A673 (cell line): Measurements from ENCODE around the gene FOXK1. TPM values are rescaled to one million over a fixed set of nuclear protein-coding genes. Genes with fewer than 3 reads are reported as not detected.

Experiments used
- BruUV-seq: library from RNA; stranded (reverse); fragments of 400-500 nt; replicated peaks from 2 replicates; lab custom pipeline; 2021; lab: Mats Ljungman, UMichigan
- CTCF ChIA-PET: fragments of 300-600 bp; sonication (Branson Sonifier 250); formaldehyde crosslinking; loops from one replicate; lab custom pipeline; 2022; ENCODE audit warnings: antibody characterized with exemption; lab: Charles Lee
- POLR2A ChIA-PET: fragments of 300-600 bp; sonication (Branson Sonifier 250); formaldehyde crosslinking; loops from one replicate; lab custom pipeline; 2022; ENCODE audit warnings: antibody characterized with exemption; ENCODE audit not compliant: low non-redundant PET; lab: Charles Lee
- DNase-seq: peaks from one replicate; pipeline ENCODE4 v3.0.0-alpha.2; 2015; ENCODE audit warnings: low spot score
- H3K27ac ChIP-seq: fragments of 200-600 bp; sonication (generic); 2 replicates; pipeline ENCODE4 v1.5.1; 2016; ENCODE audit warnings: mixed run types, low read depth, mild to moderate bottlenecking, mixed read lengths, antibody characterized with exemption, low read length; ENCODE audit not compliant: poor library complexity, severe bottlenecking
- H3K27me3 ChIP-seq: fragments of 200-600 bp; sonication (generic); replicated peaks from 2 replicates; pipeline ENCODE4 v1.6.1; 2017; ENCODE audit warnings: mixed run types, low read depth, mild to moderate bottlenecking, mixed read lengths, antibody characterized with exemption, low read length; ENCODE audit not compliant: insufficient read depth, poor library complexity
- H3K36me3 ChIP-seq: fragments of 200-600 bp; sonication (generic); 2 replicates; pipeline ENCODE4 v1.6.1; 2016; ENCODE audit warnings: mixed run types, mild to moderate bottlenecking, mixed read lengths, antibody characterized with exemption, low read length; ENCODE audit not compliant: insufficient read depth, poor library complexity, severe bottlenecking
- H3K4me1 ChIP-seq: fragments of 200-600 bp; sonication (generic); 2 replicates; pipeline ENCODE4 v1.6.1; 2017; ENCODE audit warnings: mixed run types, mild to moderate bottlenecking, mixed read lengths, antibody characterized with exemption, low read length; ENCODE audit not compliant: insufficient read depth, poor library complexity, severe bottlenecking
- H3K4me3 ChIP-seq: fragments of 200-600 bp; sonication (generic); 2 replicates; pipeline ENCODE4 v1.5.1; 2016; ENCODE audit warnings: low read depth, mixed run types, mild to moderate bottlenecking, mixed read lengths, low read length; ENCODE audit not compliant: poor library complexity, severe bottlenecking
- H3K9me3 ChIP-seq: fragments of 200-600 bp; sonication (generic); 2 replicates; pipeline ENCODE4 v1.6.1; 2016; ENCODE audit warnings: mixed run types, low read depth, mild to moderate bottlenecking, mixed read lengths, antibody characterized with exemption, low read length; ENCODE audit not compliant: poor library complexity, severe bottlenecking
- CTCF ChIP-seq: fragments of 300-800, 200-600 bp; sonication (generic); conservative IDR thresholded peaks from 2 replicates; pipeline ENCODE4 v1.5.1; 2017; ENCODE audit warnings: low read depth, mild to moderate bottlenecking, antibody characterized with exemption, low read length, moderate library complexity, mixed read lengths
- EZH2 ChIP-seq: fragments of 200-600 bp; sonication (generic); IDR thresholded peaks from 2 replicates; pipeline ENCODE4 v1.6.1; 2017; ENCODE audit warnings: borderline replicate concordance, low read depth, mild to moderate bottlenecking, mixed read lengths, antibody characterized with exemption, low read length; ENCODE audit not compliant: poor library complexity, severe bottlenecking
- intact Hi-C: fragments of 100-400 bp; cut with micrococcal nuclease; formaldehyde crosslinking; loops from one replicate; pipeline ENCODE4 v1.10.0; 2022; ENCODE audit not compliant: unreplicated experiment
- total RNA-seq: library from RNA; stranded (reverse); gene quantifications from 2 replicates; pipeline ENCODE4 v1.2.3, GENCODE V29; 2021

Gene FOXK1
- total RNA-seq, 1 experiment from 2014 or later, result 43.8 TPM

DNA sequence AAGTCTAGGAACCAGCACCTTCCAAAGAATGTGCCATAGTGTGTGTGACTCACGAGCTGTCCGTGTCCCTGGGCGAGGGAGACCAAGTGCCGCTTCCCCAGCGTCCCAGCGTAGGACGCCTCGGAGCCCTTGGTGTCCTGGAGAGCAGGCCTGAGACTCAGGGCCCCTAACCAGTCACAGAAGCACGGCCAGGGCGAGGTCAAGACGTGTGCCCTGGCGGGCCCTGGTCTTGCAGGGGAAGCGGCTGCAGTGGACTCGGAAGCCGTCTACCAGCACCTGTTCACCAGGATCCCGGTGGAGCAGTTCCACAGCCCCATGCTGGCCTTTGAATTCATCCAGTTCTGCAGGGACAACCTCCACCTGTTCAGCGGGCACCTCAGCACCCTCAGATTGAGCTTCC, 103.9 kb downstream of the FOXK1 start:
- BruUV-seq, result no TSS peak
- DNase-seq, result no peak
- H3K27me3 ChIP-seq, result no peaks in the 10 kb centered on the region
- ChIA-PET POLR2A (no interaction called here), CTCF (interaction anchor here (0.6 to 0.7 kb wide), 2 partner anchors 11 to 27 kb away, joined by 3 to 9 read pairs; no protein-coding TSS in a partner anchor)
- no peaks in the 10 kb centered on the region for H3K9me3 ChIP-seq
- H3K36me3 ChIP-seq, result peaks cover 12% of the 10 kb centered on the region
- no peak overlapping the region for H3K27ac ChIP-seq
- intact Hi-C loops, result no loop called here
- H3K4me3 ChIP-seq, result no peak overlapping the region
- TF ChIP-seq EZH2 (no peak), CTCF (no peak)
- no peaks in the 10 kb centered on the region for H3K4me1 ChIP-seq

GRCh38 chr7:4787541-4787940, 105.4 kb downstream of the FOXK1 start:
- H3K9me3 ChIP-seq, result no peaks in the 10 kb centered on the region
- no peaks in the 10 kb centered on the region for H3K27me3 ChIP-seq
- TF ChIP-seq CTCF (no peak), EZH2 (no peak)
- ChIA-PET CTCF (no interaction called here), POLR2A (no interaction called here)
- H3K27ac ChIP-seq, result no peak overlapping the region
- no peak overlapping the region for H3K4me3 ChIP-seq
- BruUV-seq, result no TSS peak
- no peaks in the 10 kb centered on the region for H3K4me1 ChIP-seq
- intact Hi-C loops, result no loop called here
- no peak for DNase-seq
- peaks cover 4% of the 10 kb centered on the region for H3K36me3 ChIP-seq

DNA sequence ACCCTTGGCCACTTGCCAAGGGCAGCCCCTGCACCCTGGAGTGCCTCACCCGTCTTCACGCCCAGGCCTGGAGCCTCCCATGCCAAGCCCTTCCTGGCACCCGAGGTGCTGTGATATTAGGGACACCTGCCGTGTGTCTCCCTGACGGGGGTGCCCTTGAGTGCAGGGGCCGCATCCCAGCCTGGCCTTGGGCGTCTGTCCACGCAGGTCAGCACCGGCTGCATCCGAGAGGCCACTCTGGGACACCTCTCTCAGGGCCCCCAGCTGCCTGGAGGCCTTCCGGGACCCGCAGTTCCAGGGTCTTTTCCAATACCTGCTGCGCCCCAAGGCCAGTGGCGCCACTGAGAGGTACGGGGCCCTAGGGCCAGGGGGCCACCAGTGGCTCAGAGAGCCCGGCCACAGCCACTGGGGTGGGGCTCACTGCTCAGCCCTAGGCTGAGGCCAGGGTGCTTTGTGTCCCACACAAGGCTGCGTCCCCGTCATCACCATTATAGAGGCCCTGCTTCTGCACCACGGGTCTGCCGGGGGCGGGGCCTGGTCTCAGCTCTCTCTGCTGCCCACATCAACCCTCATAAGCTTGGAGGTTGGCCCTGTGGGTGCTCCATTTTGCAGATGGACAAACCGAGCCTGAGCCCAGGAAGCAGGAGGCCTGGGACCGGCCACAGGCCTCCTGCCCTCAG, 106.0 kb downstream of the FOXK1 start:
- ChIA-PET POLR2A (no interaction called here), CTCF (no interaction called here)
- Histone ChIP-seq H3K4me3 (no peak overlapping the region), H3K9me3 (no peaks in the 10 kb centered on the region), H3K4me1 (no peaks in the 10 kb centered on the region), H3K27ac (no peak overlapping the region), H3K36me3 (peaks cover 4% of the 10 kb centered on the region), H3K27me3 (no peaks in the 10 kb centered on the region)
- TF ChIP-seq CTCF, result no peak
- TF ChIP-seq EZH2, result no peak
- BruUV-seq, result no TSS peak
- no peak for DNase-seq
- intact Hi-C loops, result no loop called here
